SK-N-SH (cell line): ENCODE data around the gene EYA2. TPM values are rescaled to one million over a fixed set of nuclear protein-coding genes. Genes with fewer than 3 reads are reported as not detected.

ENCODE experiments used
- CTCF ChIA-PET: fragments of 300-600, 350-600 bp; formaldehyde crosslinking; extraction: SDS; loops from one replicate; lab custom pipeline; 2021; lab: Yijun Ruan, JAX
- POLR2A ChIA-PET: fragments of 350-600 bp; sonication (Branson Sonifier 250); formaldehyde crosslinking; extraction: SDS; loops from one replicate; lab custom pipeline; 2020; ENCODE audit warnings: antibody characterized with exemption, inconsistent platforms; lab: Yijun Ruan, JAX
- DNase-seq: peaks from one replicate; pipeline ENCODE4 v3.0.0; 2012
- H2AFZ ChIP-seq: fragments of 200-600 bp; sonication (generic); 2 replicates; pipeline ENCODE4 v1.8.1; 2016; ENCODE audit warnings: antibody characterized with exemption, mild to moderate bottlenecking, low read depth
- H3F3A ChIP-seq: fragments of 200-600 bp; sonication (generic); replicated peaks from 2 replicates; pipeline ENCODE3; 2016; ENCODE audit warnings: antibody characterized with exemption, mild to moderate bottlenecking; ENCODE audit not compliant: insufficient read depth
- H3K27ac ChIP-seq, 2 experiments: fragments of 200-500 bp in 1 of 2; fragments of 200-600 bp in 1 of 2; sonication (Bioruptor generic) in 1 of 2; sonication (generic), shearing (Covaris generic) in 1 of 2; 2 replicates each; pipeline versions ENCODE4 v1.5.1 to v1.6.1; 2014 to 2016; ENCODE audit warnings: low read depth in 2 of 2, inconsistent platforms in 1 of 2, low read length in 1 of 2, mild to moderate bottlenecking in 1 of 2, mixed read lengths in 1 of 2
- H3K27me3 ChIP-seq: fragments of 200-600 bp; sonication (generic), shearing (Covaris generic); 2 replicates; pipeline ENCODE4 v1.6.1; 2016; ENCODE audit warnings: mixed run types; ENCODE audit not compliant: insufficient read depth
- H3K36me3 ChIP-seq, 2 experiments: fragments of 200-500 bp in 1 of 2; fragments of 200-600 bp in 1 of 2; sonication (Bioruptor generic) in 1 of 2; sonication (generic) in 1 of 2; replicated peaks in 1 of 2; 2 replicates each; pipeline versions ENCODE3 to v1.5.1; 2014 to 2016; ENCODE audit warnings: low read length in 1 of 2, mild to moderate bottlenecking in 1 of 2; ENCODE audit not compliant: insufficient read depth in 2 of 2, control insufficient read depth in 1 of 2
- H3K4me1 ChIP-seq, 2 experiments: fragments of 200-500 bp in 1 of 2; fragments of 200-600 bp in 1 of 2; sonication (Bioruptor generic) in 1 of 2; sonication (generic), shearing (Covaris generic) in 1 of 2; 2 replicates each; pipeline versions ENCODE4 v1.5.1 to v1.6.1; 2014 to 2016; ENCODE audit warnings: low read depth in 1 of 2, low read length in 1 of 2, mixed run types in 1 of 2; ENCODE audit not compliant: insufficient read depth in 2 of 2, control insufficient read depth in 1 of 2
- H3K4me2 ChIP-seq: fragments of 200-600 bp; sonication (generic), shearing (Covaris generic); 2 replicates; pipeline ENCODE4 v1.6.1; 2017; ENCODE audit warnings: mixed run types
- H3K4me3 ChIP-seq, 2 experiments: fragments of 200-500 bp in 1 of 2; fragments of 200-600 bp in 1 of 2; sonication (Bioruptor generic) in 1 of 2; sonication (generic), shearing (Covaris generic) in 1 of 2; 2 replicates each; pipeline versions ENCODE4 v1.5.1 to v1.8.1; 2014 to 2016; ENCODE audit warnings: low read depth in 2 of 2, inconsistent platforms in 1 of 2, low read length in 1 of 2, mild to moderate bottlenecking in 1 of 2, mixed read lengths in 1 of 2, moderate library complexity in 1 of 2
- H3K79me2 ChIP-seq: fragments of 200-600 bp; sonication (generic); 2 replicates; pipeline ENCODE4 v1.8.1; 2017; ENCODE audit warnings: mild to moderate bottlenecking; ENCODE audit not compliant: insufficient read depth
- H3K9ac ChIP-seq: fragments of 200-600 bp; sonication (generic); 2 replicates; pipeline ENCODE4 v1.6.1; 2017; ENCODE audit warnings: mixed run types
- H3K9me2 ChIP-seq: fragments of 200-600 bp; sonication (generic); 2 replicates; pipeline ENCODE4 v1.6.1; 2017; ENCODE audit warnings: mixed run types
- H3K9me3 ChIP-seq: fragments of 200-600 bp; sonication (generic); 2 replicates; pipeline ENCODE4 v1.6.1; 2017; ENCODE audit warnings: mixed run types, mild to moderate bottlenecking, moderate library complexity
- H4K20me1 ChIP-seq: fragments of 200-600 bp; sonication (generic); 2 replicates; pipeline ENCODE4 v1.6.1; 2017; ENCODE audit warnings: mild to moderate bottlenecking, mixed run types; ENCODE audit not compliant: insufficient read depth
- CTCF ChIP-seq: fragments of 200-600 bp; sonication (generic); IDR thresholded peaks from 2 replicates; pipeline ENCODE4 v1.6.1; 2017; ENCODE audit warnings: antibody characterized with exemption, mild to moderate bottlenecking, moderate library complexity
- EP300 ChIP-seq, 2 experiments: IDR thresholded peaks; 2 replicates each; pipeline versions ENCODE4 v1.4.0 to v1.6.1; 2012; ENCODE audit warnings: borderline replicate concordance in 1 of 2, low read depth in 1 of 2, low read length in 1 of 2
- EZH2phosphoT487 ChIP-seq: fragments of 200-600 bp; sonication (generic); IDR thresholded peaks from 2 replicates; pipeline ENCODE4 v1.6.1; 2017; ENCODE audit warnings: low read depth, mixed run types, mild to moderate bottlenecking, antibody characterized with exemption, moderate library complexity, borderline replicate concordance
- FOXM1 ChIP-seq: IDR thresholded peaks from 2 replicates; pipeline ENCODE4 v1.4.0; 2012; ENCODE audit warnings: low read depth, mild to moderate bottlenecking
- GATA2 ChIP-seq: sonication (generic); formaldehyde crosslinking; IDR thresholded peaks from 2 replicates; pipeline ENCODE4 v1.5.0; 2020; ENCODE audit warnings: mild to moderate bottlenecking, missing genetic modification reagents
- IRF3 ChIP-seq: fragments of 150-350 bp; IDR thresholded peaks from 2 replicates; pipeline ENCODE4 v1.6.1; 2016; ENCODE audit warnings: mild to moderate bottlenecking, low read depth, low read length
- JUND ChIP-seq: IDR thresholded peaks from 2 replicates; pipeline ENCODE4 v1.4.0; 2012
- MAX ChIP-seq: IDR thresholded peaks from 2 replicates; pipeline ENCODE4 v1.4.0; 2012; ENCODE audit warnings: low read depth
- MEF2A ChIP-seq: IDR thresholded peaks from 2 replicates; pipeline ENCODE4 v1.4.0; 2012; ENCODE audit warnings: low read depth, borderline replicate concordance
- MXI1 ChIP-seq: IDR thresholded peaks from 2 replicates; pipeline ENCODE4 v1.6.1; 2012; ENCODE audit warnings: mild to moderate bottlenecking, low read depth, low read length, improper control_type of control experiment
- PBX3 ChIP-seq: IDR thresholded peaks from 2 replicates; pipeline ENCODE4; 2012
- POLR2AphosphoS5 ChIP-seq: IDR thresholded peaks from 2 replicates; pipeline ENCODE4 v1.6.1; 2012; ENCODE audit warnings: low read depth, low read length
- RAD21 ChIP-seq: IDR thresholded peaks from 2 replicates; pipeline ENCODE4 v1.6.1; 2012; ENCODE audit warnings: mild to moderate bottlenecking, low read length
- RCOR1 ChIP-seq: fragments of 150-350 bp; IDR thresholded peaks from 2 replicates; pipeline ENCODE4 v1.6.1; 2017; ENCODE audit warnings: antibody characterized with exemption, low read length
- REST ChIP-seq: IDR thresholded peaks from 2 replicates; pipeline ENCODE4 v1.6.1; 2012; ENCODE audit warnings: mild to moderate bottlenecking, low read depth, low read length, moderate library complexity
- RFX5 ChIP-seq: IDR thresholded peaks from 2 replicates; pipeline ENCODE4 v1.6.1; 2012; ENCODE audit warnings: mild to moderate bottlenecking, improper control_type of control experiment, low read length
- RXRA ChIP-seq: IDR thresholded peaks from 2 replicates; pipeline ENCODE4 v1.4.0; 2012; ENCODE audit warnings: low read depth, mild to moderate bottlenecking, borderline replicate concordance
- SIN3A ChIP-seq: IDR thresholded peaks from 2 replicates; pipeline ENCODE4 v1.6.1; 2012; ENCODE audit warnings: low read depth, mild to moderate bottlenecking, low read length, moderate library complexity, borderline replicate concordance
- SMC3 ChIP-seq: IDR thresholded peaks from 2 replicates; pipeline ENCODE4 v1.6.1; 2012; ENCODE audit warnings: low read depth, low read length, improper control_type of control experiment
- TCF12 ChIP-seq: IDR thresholded peaks from 2 replicates; pipeline ENCODE4 v1.4.0; 2012
- whole genome bisulfite sequencing: methylation state at CpG from one replicate; pipeline ENCODE4 v1.1.6; 2017; ENCODE audit warnings: low lambda C conversion rate; 5-methylcytosine and 5-hydroxymethylcytosine counted together
- polyA plus RNA-seq, 3 experiments: library from polyadenylated mRNA; depleted of rRNA; stranded (reverse); fragments of >200 nt; gene quantifications; 2 replicates each; pipeline ENCODE4 v1.2.3, GENCODE V29; 2012

Gene EYA2
- polyA plus RNA-seq, 1 of the 3 experiments (the other 2 are of a cell fraction), result 0.05 TPM

- Histone ChIP-seq H3K9me3 (no peaks in the 10 kb centered on the region), H3K27ac (no peak overlapping the region), H3K4me1 (no peaks in the 10 kb centered on the region), H3K9ac (no peak overlapping the region), H3K4me3 (no peak overlapping the region), H2AFZ (no peak overlapping the region), H3K9me2 (no peaks in the 10 kb centered on the region), H3K27me3 (no peaks in the 10 kb centered on the region), H3F3A (no peaks in the 10 kb centered on the region), H4K20me1 (no peaks in the 10 kb centered on the region), H3K79me2 (no peaks in the 10 kb centered on the region), H3K4me2 (no peak overlapping the region), H3K36me3 (no peaks in the 10 kb centered on the region)
- CTCF ChIA-PET, result no interaction called here
- TF ChIP-seq RAD21 (no peak), RFX5 (no peak), SIN3A (no peak), TCF12 (no peak), MAX (no peak), FOXM1 (no peak), REST (no peak), JUND (no peak), CTCF (no peak), EZH2phosphoT487 (no peak)
- DNase-seq, result no peak
- POLR2A ChIA-PET, result no interaction called here
- 78% methylated on average over 14 of the region's 16 CpGs for WGBS
Measured at GRCh38 chr20:47172579-47172978, 277.9 kb downstream of the EYA2 start.

- H3K4me3 ChIP-seq, result no peak overlapping the region
- CTCF ChIA-PET, result interaction anchor here (1.4 to 3.3 kb wide), 2 partner anchors 210 to 416 kb away, joined by 5 to 11 read pairs; no protein-coding TSS in a partner anchor
- H3K4me1 ChIP-seq, result no peaks in the 10 kb centered on the region
- no peak overlapping the region for H2AFZ ChIP-seq
- H3K36me3 ChIP-seq, result no peaks in the 10 kb centered on the region
- H3K9me3 ChIP-seq, result no peaks in the 10 kb centered on the region
- H4K20me1 ChIP-seq, result no peaks in the 10 kb centered on the region
- H3K9me2 ChIP-seq, result no peaks in the 10 kb centered on the region
- WGBS, result 84% methylated on average over 5 of the region's 6 CpGs
- POLR2A ChIA-PET, result no interaction called here
- H3K27me3 ChIP-seq, result no peaks in the 10 kb centered on the region
- no peak overlapping the region for H3K27ac ChIP-seq
- H3F3A ChIP-seq, result no peaks in the 10 kb centered on the region
- no peak for DNase-seq
- H3K9ac ChIP-seq, result no peak overlapping the region
- no peaks in the 10 kb centered on the region for H3K79me2 ChIP-seq
- H3K4me2 ChIP-seq, result no peak overlapping the region
- TF ChIP-seq POLR2AphosphoS5, result no peak
- no peak for TF ChIP-seq GATA2 (CRISPR knock-in tag)
- no peak for TF ChIP-seq RXRA
- TF ChIP-seq PBX3, result no peak
- no peak for TF ChIP-seq MAX
- no peak for TF ChIP-seq JUND
- no peak for TF ChIP-seq SIN3A
- TF ChIP-seq SMC3, result no peak
- TF ChIP-seq EP300 (IDR thresholded peaks at IDR 0.05; ENCODE audit: borderline replicate concordance in 1 of 2, low read depth in 1 of 2, low read length in 1 of 2), result no peak
- TF ChIP-seq IRF3, result no peak
- TF ChIP-seq RCOR1, result no peak
- no peak for TF ChIP-seq MEF2A
- no peak for TF ChIP-seq MXI1
Measured at GRCh38 chr20:47173596-47174216, 279.1 kb downstream of the EYA2 start.
